GM18505 (cell line): ENCODE measurements around the gene ZNF524.

Source experiments
- ATAC-seq: cut with Tn5 transposase; IDR thresholded peaks from one replicate; pipeline ENCODE4 v1.9.1; 2021; ENCODE audit not compliant: unreplicated experiment
- POLR2A ChIP-seq: IDR thresholded peaks from 4 replicates; pipeline ENCODE4 v1.6.1; 2011; ENCODE audit warnings: borderline replicate concordance; ENCODE audit not compliant: insufficient read depth, insufficient read length; ENCODE audit errors: extremely low read depth

The ZNF524 gene

DNA sequence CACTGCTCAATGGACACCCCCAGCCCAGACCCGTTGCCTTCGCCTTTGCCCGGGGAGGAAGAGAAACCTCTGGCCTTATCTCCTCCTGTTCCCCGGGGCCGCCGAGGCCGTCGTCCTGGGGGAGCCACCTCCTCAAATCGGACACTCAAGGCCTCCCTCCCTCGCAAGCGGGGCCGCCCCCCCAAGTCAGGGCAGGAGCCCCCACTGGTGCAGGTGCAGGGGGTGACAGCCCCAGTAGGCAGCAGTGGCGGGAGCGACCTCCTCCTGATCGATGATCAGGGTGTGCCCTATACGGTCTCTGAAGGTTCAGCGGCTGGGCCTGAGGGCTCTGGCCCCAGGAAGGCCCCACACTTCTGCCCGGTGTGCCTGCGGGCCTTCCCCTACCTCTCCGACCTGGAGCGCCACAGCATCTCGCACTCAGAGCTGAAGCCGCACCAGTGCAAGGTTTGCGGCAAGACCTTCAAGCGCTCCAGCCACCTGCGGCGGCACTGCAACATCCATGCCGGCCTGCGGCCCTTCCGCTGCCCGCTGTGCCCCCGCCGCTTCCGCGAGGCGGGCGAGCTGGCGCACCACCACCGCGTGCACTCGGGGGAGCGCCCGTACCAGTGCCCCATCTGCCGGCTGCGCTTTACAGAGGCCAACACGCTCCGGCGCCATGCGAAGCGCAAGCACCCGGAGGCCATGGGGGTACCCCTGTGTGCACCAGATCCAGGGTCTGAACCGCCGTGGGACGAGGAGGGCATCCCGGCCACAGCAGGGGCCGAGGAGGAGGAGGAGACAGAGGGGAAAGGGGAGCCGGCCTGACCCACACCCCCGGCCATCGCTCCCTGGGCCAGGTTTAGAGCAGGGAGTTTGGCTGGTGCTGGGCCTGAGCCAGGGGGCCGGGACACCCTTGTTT lies 2.3 kb downstream of the ZNF524 start:
- TF ChIP-seq POLR2A = no peak
- no peak for ATAC-seq

DNA sequence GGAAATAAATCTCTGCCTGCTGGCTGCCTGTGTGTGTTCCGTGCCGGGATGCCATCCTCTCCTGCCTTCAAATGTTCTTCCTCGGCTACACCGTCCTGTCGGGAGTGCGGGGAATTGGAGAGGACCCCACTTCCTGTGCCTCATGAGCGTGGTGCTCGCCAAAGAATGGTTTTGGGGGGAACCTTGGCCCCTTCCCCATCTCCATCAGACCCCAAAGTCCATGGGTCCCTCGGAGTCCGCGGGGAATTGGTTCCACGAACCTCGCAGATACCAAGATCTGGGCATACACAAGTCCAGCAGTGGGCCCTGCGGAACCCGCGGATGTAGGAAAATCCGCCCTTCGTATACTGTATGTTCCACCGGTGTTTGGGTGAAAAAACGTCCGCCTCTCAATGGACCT lies 3.0 kb downstream of the ZNF524 start:
- no peak for ATAC-seq
- no peak for TF ChIP-seq POLR2A

DNA sequence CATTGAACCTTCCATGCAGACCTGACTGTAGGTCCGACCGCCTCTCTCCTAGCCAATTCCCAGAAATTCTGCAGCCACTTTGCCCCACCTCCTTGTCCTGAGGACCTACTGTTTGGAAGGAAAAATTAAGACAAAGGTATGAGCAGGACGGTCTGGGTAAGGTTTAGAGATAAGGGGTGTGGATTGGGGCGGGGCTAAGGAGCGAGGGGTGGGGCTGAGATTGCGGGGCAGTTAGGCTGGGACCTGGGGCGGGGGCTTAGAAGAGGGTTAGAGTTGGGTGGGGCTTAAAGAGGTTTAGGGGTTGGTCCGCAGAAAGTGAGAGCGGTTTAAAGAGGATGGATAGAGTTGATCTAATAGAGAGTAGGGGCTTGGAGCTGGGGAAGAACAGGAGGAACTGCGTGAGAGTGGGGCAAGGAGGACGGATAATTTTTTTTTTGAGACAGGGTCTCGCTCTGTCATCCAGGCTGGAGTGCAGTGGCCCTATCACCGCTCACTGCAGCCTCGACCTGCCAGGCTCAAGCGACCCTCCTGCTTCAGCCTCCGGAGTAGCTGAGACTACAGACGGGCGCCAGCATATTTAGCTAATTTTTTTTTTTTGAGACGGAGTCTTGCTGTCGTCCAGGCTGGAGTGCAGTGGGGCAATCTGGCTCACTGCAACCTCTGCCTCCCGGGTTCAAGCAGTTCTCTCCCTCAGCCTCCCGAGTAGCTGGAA lies 3.6 kb downstream of the ZNF524 start:
- ATAC-seq = no peak
- TF ChIP-seq POLR2A = no peak

DNA sequence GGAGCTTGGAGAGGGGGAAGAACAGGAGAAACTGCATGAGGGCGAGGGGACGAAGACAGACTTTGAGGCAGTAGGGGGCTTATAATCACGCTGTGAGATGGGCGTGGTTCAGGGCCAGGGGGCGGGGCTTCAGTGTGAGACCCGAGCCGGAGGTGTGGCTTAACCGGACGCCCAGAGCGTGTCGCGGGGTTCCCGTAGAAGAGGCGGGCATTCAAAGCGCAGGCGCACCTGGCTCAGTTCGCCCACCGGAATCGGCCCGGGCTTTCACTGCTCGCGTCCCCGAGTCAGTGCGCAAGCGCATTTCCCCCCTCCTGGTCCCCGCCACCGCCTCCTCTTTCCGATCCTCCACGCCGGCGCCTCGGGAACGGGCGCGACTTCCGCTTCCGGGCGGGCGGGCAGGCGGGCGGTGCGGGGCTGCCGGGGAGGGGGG lies 5.1 kb downstream of the ZNF524 start:
- peak; percentile 67 for ATAC-seq
- TF ChIP-seq POLR2A = peak; percentile 14

DNA sequence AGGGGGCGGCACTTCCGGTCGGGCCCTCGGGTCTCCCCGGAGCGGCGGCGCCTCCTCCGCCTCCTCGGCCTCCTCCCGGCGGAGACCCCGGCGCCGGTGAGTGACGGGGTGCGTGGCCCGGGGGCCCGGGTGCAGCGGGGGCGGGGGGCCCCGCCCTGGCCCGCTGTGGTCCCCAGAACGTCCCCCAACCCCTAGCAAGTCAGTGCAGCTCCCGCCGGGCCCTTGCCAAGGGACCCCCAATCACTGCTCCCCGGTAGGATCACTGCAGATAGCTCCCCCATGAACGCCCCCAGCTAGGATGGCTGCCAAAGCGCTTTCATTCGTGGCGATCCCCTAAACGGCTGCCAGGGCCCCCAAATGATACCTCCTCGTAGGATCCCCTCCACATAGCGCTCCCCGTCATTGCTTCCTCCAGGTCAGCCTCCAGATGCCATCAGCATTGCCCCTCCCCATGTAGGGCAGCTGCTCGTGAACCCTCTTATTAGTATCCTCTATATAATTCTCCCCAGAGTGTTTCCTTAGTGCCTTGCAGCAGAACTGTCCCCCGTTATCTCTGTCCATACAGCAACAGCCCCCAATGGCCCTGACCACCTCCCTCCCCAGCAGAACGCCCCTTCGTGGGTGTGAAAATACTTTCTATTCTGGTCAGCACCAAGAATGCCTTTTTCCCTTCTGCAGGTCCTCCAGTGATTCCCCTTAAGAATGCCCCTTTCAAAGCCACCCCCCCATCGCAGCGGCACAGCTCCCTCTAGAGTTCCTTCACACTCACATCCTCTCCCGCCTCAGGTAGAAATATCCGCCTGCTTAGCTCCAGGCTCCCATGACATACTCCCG lies 5.8 kb downstream of the ZNF524 start, which contains the start of gene ZNF865:
Gene ZNF865 (plus strand): TSS at position 11 of the 834 bp plus-strand sequence. CDS start 7,972 bp downstream, outside the sequence.
- peak; percentile 53 for TF ChIP-seq POLR2A
- peak; percentile 32 for ATAC-seq

DNA sequence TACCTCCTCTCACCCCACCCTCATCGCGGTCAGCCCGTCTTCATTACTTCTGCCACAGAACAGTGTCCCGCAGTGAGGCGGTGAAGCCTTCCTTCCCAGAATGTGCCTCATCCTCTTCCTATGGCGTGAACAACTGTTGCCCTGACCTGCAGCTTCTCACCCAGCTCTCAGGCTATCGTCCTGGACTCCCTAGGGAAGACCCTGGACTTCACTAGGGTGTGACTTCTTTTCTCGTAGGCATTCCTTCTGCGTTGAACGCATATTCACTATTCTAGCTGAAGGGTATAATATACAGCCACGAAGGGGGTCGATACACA lies 6.3 kb downstream of the ZNF524 start:
- ATAC-seq = no peak

DNA sequence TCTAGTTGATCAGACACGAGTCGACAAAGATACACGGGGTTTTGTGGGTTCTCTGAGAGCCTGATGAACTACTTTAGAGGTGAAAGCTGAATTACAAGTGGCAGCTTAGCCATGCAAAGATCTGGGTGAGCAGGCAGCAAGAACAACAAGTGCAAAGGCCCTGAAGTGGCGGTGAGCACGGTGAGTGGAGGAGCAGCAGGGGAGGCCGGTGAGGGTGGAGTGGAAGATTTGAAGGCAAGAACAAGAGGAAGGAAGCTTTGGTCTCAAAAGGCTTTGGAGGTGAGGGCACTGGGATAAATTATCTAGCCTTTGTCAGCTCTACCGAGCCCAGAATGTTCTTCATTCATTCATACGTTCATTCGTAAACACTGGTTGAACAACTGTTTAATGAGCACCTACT lies 6.7 kb downstream of the ZNF524 start:
- TF ChIP-seq POLR2A = no peak
- no peak for ATAC-seq

More for the DNA sequence above, 6.3 kb downstream of the ZNF524 start:
- TF ChIP-seq POLR2A = no peak

DNA sequence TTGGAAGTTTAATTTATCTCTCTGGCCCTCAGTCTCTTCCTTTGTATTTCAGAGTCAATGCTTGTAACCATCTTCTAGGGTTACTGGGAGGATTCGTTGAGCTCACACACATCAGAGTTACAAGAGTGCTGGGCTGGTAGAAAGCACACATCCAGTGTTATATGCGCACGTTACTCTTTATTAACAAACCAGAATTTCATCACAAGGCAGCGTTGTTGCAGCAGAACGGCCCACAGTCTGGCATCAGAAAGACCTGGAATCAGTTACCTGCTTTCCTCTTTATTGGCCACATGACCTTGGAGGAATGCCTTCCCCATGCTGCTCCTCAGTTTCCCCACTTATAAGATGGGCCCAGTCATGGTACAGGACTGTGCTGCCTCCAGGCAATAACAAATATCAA lies 9.2 kb downstream of the ZNF524 start:
- no peak for ATAC-seq
- no peak for TF ChIP-seq POLR2A

DNA sequence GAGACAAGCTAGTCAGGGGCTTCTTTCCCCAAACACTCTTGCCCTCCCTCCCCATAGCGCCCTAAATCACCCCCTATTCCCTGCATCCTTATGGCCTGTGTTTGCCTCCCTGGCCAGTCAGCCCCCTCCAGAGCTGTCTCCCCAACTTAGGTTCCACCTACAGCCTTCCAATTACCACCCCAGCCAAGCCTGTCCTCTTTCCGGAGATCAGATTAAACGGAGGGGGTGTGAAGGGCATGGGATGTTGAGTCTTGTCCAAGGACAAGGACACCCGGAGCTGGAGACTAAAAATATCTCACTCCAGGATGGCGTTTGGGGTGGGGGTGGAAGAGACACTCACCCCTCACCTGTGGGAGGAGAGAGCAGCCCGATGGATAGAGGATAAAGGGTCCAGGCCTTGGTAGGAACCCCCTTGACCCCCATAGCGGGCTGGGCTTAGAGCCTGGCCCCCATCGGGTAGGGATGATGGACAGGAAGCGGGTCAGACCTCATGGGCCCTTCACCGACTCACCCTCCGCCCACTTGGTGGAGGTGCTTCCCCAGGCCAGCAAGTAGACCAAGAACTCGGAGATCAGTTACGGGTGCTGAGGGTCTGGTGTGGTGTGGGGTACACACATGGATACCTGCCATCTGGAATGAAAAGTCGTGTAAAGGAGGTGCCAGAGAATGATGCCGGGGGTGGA lies 11.4 kb downstream of the ZNF524 start:
- no peak for TF ChIP-seq POLR2A
- no peak for ATAC-seq

DNA sequence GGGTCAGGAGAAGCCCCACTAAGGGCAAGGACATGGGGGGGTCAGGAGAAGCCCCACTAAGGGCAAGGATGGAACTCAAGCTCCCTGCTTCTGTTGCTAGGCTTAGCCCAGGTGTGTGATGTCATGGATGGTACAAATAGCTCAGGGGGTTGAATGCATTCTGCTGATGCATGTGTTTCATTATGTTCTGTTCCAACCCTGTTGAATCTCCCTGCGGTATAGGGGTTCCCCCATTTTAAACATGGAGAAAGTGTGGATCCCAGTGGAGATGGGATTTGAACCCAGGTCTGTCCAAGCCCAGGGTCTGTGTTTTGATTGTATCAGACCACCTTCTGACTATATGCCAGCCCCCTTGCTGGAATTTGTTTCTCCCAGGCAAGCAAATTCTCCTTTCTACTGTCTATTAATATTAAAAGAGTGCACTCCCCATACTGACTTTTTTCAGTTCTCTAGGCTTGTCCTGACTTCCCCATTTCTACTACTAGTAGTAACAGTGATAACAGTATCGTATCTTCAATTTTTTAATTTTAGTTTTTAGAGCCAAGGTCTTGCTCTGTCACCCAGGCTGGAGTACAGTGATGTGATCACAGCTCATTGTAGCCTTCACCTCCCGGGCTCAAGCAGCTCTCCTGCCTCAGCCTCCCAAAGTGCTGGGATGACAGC lies 12.0 kb downstream of the ZNF524 start:
- TF ChIP-seq POLR2A = no peak
- ATAC-seq = no peak

DNA sequence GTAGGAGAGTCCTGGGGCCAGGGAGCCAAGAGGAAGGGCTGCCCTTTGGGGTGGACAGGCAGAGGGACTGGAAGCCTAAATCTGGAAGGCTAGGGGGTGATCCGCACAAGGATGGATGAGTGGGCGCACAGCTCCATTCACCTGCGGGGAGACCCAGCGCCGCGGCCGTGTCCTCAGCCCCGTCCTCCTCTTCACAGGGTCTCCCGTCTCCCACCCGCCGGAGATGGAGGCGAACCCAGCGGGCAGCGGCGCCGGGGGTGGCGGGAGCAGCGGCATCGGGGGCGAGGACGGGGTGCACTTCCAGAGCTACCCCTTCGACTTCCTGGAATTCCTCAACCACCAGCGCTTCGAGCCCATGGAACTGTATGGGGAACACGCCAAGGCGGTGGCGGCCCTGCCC lies 13.3 kb downstream of the ZNF524 start:
- TF ChIP-seq POLR2A = no peak
- no peak for ATAC-seq

DNA sequence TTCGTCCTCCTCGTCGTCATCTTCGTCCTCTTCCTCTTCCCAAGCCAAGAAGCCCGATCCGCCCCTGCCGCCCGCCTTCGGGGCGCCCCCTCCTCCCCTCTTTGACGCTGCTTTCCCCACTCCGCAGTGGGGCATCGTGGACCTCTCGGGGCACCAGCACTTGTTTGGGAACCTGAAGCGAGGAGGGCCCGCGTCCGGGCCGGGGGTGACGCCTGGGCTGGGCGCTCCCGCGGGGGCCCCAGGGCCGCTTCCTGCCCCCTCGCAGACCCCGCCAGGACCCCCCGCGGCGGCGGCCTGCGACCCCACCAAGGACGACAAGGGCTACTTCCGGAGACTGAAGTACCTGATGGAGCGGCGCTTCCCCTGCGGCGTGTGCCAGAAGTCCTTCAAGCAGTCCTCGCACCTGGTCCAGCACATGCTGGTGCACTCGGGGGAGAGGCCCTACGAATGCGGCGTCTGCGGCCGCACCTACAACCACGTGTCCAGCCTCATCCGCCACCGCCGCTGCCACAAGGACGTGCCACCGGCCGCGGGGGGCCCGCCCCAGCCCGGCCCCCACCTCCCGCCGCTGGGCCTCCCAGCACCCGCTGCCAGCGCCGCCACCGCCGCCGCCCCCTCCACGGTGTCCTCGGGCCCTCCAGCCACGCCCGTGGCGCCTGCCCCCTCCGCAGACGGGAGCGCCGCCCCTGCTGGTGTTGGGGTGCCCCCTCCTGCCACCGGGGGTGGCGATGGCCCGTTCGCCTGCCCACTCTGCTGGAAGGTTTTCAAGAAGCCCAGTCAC lies 14.0 kb downstream of the ZNF524 start:
- no peak for TF ChIP-seq POLR2A
- no peak for ATAC-seq
